Tibial nerve (tissue), 4 donors: Measurements from ENCODE around the gene SLC27A4.

ENCODE experiments used
- CTCF ChIP-seq, 5 experiments: fragments of 200-600 bp in 3 of 5; fragments of 450-650 bp in 2 of 5; sonication (generic) in 3 of 5; IDR thresholded peaks; one replicate each; pipeline ENCODE4 v1.5.1; 2016 to 2019; ENCODE audit warnings: antibody characterized with exemption in 5 of 5, mild to moderate bottlenecking in 3 of 5, moderate library complexity in 2 of 5
- EP300 ChIP-seq, 2 donors: sonication (generic); formaldehyde crosslinking; IDR thresholded peaks; one replicate each; pipeline ENCODE4 v1.6.1; 2017; ENCODE audit warnings: antibody characterized with exemption in 2 of 2, mild to moderate bottlenecking in 1 of 2

- TF ChIP-seq CTCF (IDR thresholded peaks at IDR 0.05) (no peak), EP300 (IDR thresholded peaks at IDR 0.05) (no peak)
These were observed 56.8 kb downstream of the SLC27A4 start for GRCh38 chr9:128396970-128397613.
